ENCODE measurements around the gene FBN1. TPM values are rescaled to one million over a fixed set of nuclear protein-coding genes. Genes with fewer than 3 reads are reported as not detected.

The FBN1 gene
- total and polyA plus RNA-seq, 2 experiments from 2014 or later, result 1.9 to 3.8 TPM

DNA sequence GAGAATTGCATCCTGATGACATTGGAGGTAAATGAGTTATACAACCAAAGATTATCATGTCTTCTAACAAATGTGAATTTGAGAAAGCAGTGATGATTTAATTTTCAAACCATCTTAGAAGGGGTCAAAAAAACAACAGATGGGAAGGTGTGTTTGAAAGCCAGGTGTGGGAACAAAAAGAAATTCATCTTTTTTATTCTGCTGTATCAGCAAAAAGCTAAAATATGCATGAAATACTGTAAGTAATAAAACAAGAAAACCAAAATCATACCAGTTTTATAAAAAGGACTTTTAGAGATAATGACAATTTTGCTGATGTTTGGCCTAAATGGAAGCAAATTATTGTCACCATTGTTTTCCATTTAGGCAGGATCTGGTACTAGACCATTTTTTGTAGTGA lies 145.5 kb downstream of the FBN1 start (continued):
- no peak for TF ChIP-seq ZNF462 (CRISPR knock-in tag; IDR thresholded peaks at IDR 0.05)
- no peak for TF ChIP-seq EZH2 (IDR thresholded peaks at IDR 0.05; ENCODE audit: low read depth, unreplicated experiment)
- TF ChIP-seq STAT1 (IDR thresholded peaks at IDR 0.05; ENCODE audit: unreplicated experiment), result no peak
- no peak for TF ChIP-seq CREB1 (CRISPR knock-in tag; IDR thresholded peaks at IDR 0.05; ENCODE audit: low read depth)
- TF ChIP-seq POLR2AphosphoS5 (IDR thresholded peaks at IDR 0.05; ENCODE audit: low read depth), result no peak

GRCh38 chr15:48498828-48499227 lies 146.7 kb downstream of the FBN1 start:
- H4K20me1 ChIP-seq (replicated peaks; ENCODE audit: insufficient read depth), result no peaks in the 10 kb centered on the region
- H3K27ac Mint-ChIP-seq, result no peak overlapping the region
- no peak for DNase-seq (ENCODE audit: low spot score)
- H3K9me2 ChIP-seq (ENCODE audit: insufficient read depth), result no peaks in the 10 kb centered on the region
- no peaks in the 10 kb centered on the region for H3K9me3 Mint-ChIP-seq
- no peak overlapping the region for H3K4me3 Mint-ChIP-seq
- H3K4me2 ChIP-seq, result no peak overlapping the region
- H3K36me3 ChIP-seq (ENCODE audit: insufficient read depth), result no peaks in the 10 kb centered on the region
- no peaks in the 10 kb centered on the region for H3K4me1 Mint-ChIP-seq
- H2AFZ ChIP-seq, result no peak overlapping the region
- no peaks in the 10 kb centered on the region for H3K4me1 ChIP-seq (ENCODE audit: insufficient read depth)
- H3F3A ChIP-seq (replicated peaks; ENCODE audit: low read depth), result no peaks in the 10 kb centered on the region
- H3K27me3 Mint-ChIP-seq (ENCODE audit: insufficient read depth, low read depth, poor library complexity), result peaks cover 4% of the 10 kb centered on the region
- no peak overlapping the region for H3K27ac ChIP-seq (ENCODE audit: low read depth)
- H3K27me3 ChIP-seq (ENCODE audit: insufficient read depth), result no peaks in the 10 kb centered on the region
- ATAC-seq, result no peak
- no peaks in the 10 kb centered on the region for H3K36me3 Mint-ChIP-seq (ENCODE audit: low read depth)
- H3K4me3 ChIP-seq, result no peak overlapping the region
- no peaks in the 10 kb centered on the region for H3K79me2 ChIP-seq (replicated peaks; ENCODE audit: insufficient read depth)
- TF ChIP-seq ZNF462 (CRISPR knock-in tag; IDR thresholded peaks at IDR 0.05) (no peak), JUNB (IDR thresholded peaks at IDR 0.05; ENCODE audit: unreplicated experiment) (no peak)
- TF ChIP-seq, protein P1, sequence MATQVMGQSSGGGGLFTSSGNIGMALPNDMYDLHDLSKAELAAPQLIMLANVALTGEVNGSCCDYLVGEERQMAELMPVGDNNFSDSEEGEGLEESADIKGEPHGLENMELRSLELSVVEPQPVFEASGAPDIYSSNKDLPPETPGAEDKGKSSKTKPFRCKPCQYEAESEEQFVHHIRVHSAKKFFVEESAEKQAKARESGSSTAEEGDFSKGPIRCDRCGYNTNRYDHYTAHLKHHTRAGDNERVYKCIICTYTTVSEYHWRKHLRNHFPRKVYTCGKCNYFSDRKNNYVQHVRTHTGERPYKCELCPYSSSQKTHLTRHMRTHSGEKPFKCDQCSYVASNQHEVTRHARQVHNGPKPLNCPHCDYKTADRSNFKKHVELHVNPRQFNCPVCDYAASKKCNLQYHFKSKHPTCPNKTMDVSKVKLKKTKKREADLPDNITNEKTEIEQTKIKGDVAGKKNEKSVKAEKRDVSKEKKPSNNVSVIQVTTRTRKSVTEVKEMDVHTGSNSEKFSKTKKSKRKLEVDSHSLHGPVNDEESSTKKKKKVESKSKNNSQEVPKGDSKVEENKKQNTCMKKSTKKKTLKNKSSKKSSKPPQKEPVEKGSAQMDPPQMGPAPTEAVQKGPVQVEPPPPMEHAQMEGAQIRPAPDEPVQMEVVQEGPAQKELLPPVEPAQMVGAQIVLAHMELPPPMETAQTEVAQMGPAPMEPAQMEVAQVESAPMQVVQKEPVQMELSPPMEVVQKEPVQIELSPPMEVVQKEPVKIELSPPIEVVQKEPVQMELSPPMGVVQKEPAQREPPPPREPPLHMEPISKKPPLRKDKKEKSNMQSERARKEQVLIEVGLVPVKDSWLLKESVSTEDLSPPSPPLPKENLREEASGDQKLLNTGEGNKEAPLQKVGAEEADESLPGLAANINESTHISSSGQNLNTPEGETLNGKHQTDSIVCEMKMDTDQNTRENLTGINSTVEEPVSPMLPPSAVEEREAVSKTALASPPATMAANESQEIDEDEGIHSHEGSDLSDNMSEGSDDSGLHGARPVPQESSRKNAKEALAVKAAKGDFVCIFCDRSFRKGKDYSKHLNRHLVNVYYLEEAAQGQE (IDR thresholded peaks at IDR 0.05; ENCODE audit: unreplicated experiment), result no peak
